ENCODE data around the gene CENPT.
"Not testable (repeated sequence)": the region's sequence is repeated elsewhere in the genome, so short reads cannot be mapped to it uniquely, and the experiment has no call there.

Gene CENPT

GRCh38 chr16:67837190-67837589 lies 10.3 kb downstream of the CENPT start:
- not testable (repeated sequence) for H3K9ac ChIP-seq (ENCODE audit: low read length in 2 of 2); H3K4me3 ChIP-seq (ENCODE audit: low read length in 2 of 2); H3K36me3 ChIP-seq (ENCODE audit: control insufficient read depth in 2 of 2, insufficient read depth in 2 of 2, low read length in 2 of 2); H3K27ac ChIP-seq (ENCODE audit: low read length); H3K9me3 ChIP-seq (ENCODE audit: control insufficient read depth in 2 of 2, low read length in 2 of 2); H3K27me3 ChIP-seq (ENCODE audit: control insufficient read depth in 1 of 2, insufficient read depth in 2 of 2, low read length in 2 of 2)
- peaks cover 25% of the 10 kb centered on the region for H3K4me1 ChIP-seq (ENCODE audit: control insufficient read depth, insufficient read depth, low read length)

DNA sequence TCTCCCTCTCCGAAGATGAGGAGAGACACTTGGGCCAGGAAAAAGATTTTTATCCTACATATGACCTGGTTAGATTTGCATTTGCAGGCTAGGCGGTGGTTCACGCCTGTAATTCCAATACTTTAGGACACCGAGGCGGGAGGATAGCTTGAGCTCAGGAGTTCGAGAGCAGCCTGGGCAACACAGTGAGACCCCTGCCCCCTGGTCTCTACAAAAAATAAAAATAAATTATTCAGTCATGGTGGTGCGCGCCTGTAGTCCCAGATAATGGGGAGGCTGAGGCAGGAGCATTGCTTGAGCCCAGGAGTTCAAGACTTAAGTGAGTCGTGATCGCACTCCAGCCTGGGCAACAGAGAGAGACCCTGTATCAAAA lies 13.3 kb downstream of the CENPT start:
- Histone ChIP-seq H3K4me1 (ENCODE audit: control insufficient read depth, insufficient read depth, low read length) (peaks cover 19% of the 10 kb centered on the region), H3K27me3 (ENCODE audit: control insufficient read depth in 1 of 2, insufficient read depth in 2 of 2, low read length in 2 of 2) (no peaks in the 10 kb centered on the region), H3K9ac (ENCODE audit: low read length in 2 of 2) (peak overlapping the region; percentile 90 to 94), H3K9me3 (ENCODE audit: control insufficient read depth in 2 of 2, low read length in 2 of 2) (no peaks in the 10 kb centered on the region), H3K4me3 (ENCODE audit: low read length in 2 of 2) (peak overlapping the region; percentile 86 to 88), H3K36me3 (ENCODE audit: control insufficient read depth in 2 of 2, insufficient read depth in 2 of 2, low read length in 2 of 2) (peaks cover 20 to 29% of the 10 kb centered on the region in 2 donors), H3K27ac (ENCODE audit: low read length) (peak overlapping the region; percentile 1)

DNA sequence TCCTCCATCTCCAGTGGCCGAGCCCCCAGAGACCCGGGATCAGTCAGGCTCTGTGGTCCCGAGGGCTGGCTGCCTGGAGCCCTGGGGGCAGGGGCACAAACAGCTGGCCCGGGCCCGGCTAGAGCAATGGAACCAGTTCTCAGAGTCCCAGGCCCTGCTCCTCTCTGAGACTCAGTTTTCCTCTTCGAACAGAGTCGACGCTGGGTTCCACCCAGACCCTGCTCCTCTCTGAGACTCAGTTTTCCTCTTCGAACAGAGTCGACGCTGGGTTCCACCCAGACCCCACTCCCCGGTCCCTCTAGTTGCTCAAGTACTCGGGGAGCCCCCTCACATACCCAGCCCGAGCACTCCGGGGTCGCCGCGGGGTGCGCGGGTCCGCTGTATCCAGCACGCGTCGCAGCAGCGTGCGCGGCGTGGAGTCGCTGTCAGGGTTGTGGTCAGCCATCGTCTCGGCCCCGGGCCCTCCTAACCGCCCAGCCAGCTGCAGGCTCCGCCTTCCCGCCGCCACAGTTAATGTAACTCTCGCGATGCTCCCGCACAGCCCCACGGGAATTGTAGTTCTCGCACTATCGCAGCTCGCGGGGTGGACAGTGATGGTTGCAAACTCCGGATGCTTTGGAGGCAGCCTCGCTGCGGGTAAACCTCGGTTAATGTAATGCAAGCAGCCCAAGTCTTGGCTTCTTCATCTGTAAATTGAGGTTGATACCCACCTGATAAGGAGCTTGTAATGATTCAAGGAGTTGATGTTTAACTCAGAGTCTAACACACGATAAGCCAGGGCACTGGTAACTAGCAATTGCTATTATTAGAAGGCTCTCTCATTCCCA lies 13.9 kb downstream of the CENPT start:
- H3K9ac ChIP-seq (ENCODE audit: low read length in 2 of 2): peak overlapping the region; percentile 90 to 94
- peak overlapping the region; percentile 86 to 88 for H3K4me3 ChIP-seq (ENCODE audit: low read length in 2 of 2)
- no peaks in the 10 kb centered on the region for H3K27me3 ChIP-seq (ENCODE audit: control insufficient read depth in 1 of 2, insufficient read depth in 2 of 2, low read length in 2 of 2)
- no peaks in the 10 kb centered on the region for H3K9me3 ChIP-seq (ENCODE audit: control insufficient read depth in 2 of 2, low read length in 2 of 2)
- peaks cover 23 to 35% of the 10 kb centered on the region in 2 donors for H3K36me3 ChIP-seq (ENCODE audit: control insufficient read depth in 2 of 2, insufficient read depth in 2 of 2, low read length in 2 of 2)
- peak overlapping the region; percentile 1 for H3K27ac ChIP-seq (ENCODE audit: low read length)
- peaks cover 19% of the 10 kb centered on the region for H3K4me1 ChIP-seq (ENCODE audit: control insufficient read depth, insufficient read depth, low read length)

- peaks cover 19% of the 10 kb centered on the region for H3K4me1 ChIP-seq (ENCODE audit: control insufficient read depth, insufficient read depth, low read length)
- H3K27ac ChIP-seq (ENCODE audit: low read length): peak overlapping the region; percentile 1
Measured at GRCh38 chr16:67833030-67833414, 14.5 kb downstream of the CENPT start.

GRCh38 chr16:67828651-67829050 lies 18.8 kb downstream of the CENPT start:
- H3K36me3 ChIP-seq (ENCODE audit: control insufficient read depth in 2 of 2, insufficient read depth in 2 of 2, low read length in 2 of 2): peaks cover 28 to 47% of the 10 kb centered on the region in 2 donors
- no peaks in the 10 kb centered on the region for H3K9me3 ChIP-seq (ENCODE audit: control insufficient read depth in 2 of 2, low read length in 2 of 2)
- no peaks in the 10 kb centered on the region for H3K27me3 ChIP-seq (ENCODE audit: control insufficient read depth in 1 of 2, insufficient read depth in 2 of 2, low read length in 2 of 2)
- H3K4me3 ChIP-seq (ENCODE audit: low read length in 2 of 2): no peak overlapping the region
- peaks cover 13% of the 10 kb centered on the region for H3K4me1 ChIP-seq (ENCODE audit: control insufficient read depth, insufficient read depth, low read length)
- H3K27ac ChIP-seq (ENCODE audit: low read length): no peak overlapping the region
- H3K9ac ChIP-seq (ENCODE audit: low read length in 2 of 2): no peak overlapping the region

More at GRCh38 chr16:67833030-67833414, 14.5 kb downstream of the CENPT start:
- Histone ChIP-seq H3K27me3 (ENCODE audit: control insufficient read depth in 1 of 2, insufficient read depth in 2 of 2, low read length in 2 of 2) (no peaks in the 10 kb centered on the region), H3K9ac (ENCODE audit: low read length in 2 of 2) (peak overlapping the region; percentile 90 to 94), H3K36me3 (ENCODE audit: control insufficient read depth in 2 of 2, insufficient read depth in 2 of 2, low read length in 2 of 2) (peaks cover 23 to 38% of the 10 kb centered on the region in 2 donors), H3K4me3 (ENCODE audit: low read length in 2 of 2) (peak overlapping the region; percentile 86 to 88), H3K9me3 (ENCODE audit: control insufficient read depth in 2 of 2, low read length in 2 of 2) (no peaks in the 10 kb centered on the region)

DNA sequence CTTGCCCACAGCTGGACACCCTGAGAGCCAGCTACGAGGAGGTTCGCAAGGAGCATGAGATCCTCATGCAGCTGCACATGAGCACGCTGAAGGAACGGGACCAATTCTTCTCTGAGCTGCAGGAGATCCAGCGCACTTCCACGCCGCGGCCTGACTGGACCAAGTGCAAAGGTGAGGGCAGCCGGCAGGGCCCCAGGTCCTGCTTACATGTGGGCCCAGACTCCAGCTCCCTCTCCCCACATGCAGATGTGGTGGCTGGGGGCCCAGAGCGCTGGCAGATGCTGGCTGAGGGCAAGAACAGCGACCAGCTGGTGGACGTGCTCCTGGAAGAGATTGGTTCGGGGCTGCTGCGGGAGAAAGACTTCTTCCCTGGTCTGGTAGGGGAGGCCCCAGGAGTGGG lies 21.6 kb downstream of the CENPT start:
- H3K36me3 ChIP-seq (ENCODE audit: control insufficient read depth in 2 of 2, insufficient read depth in 2 of 2, low read length in 2 of 2): peaks cover 21 to 33% of the 10 kb centered on the region in 2 donors
- no peak overlapping the region for H3K4me3 ChIP-seq (ENCODE audit: low read length in 2 of 2)
- H3K9ac ChIP-seq (ENCODE audit: low read length in 2 of 2): no peak overlapping the region
- H3K9me3 ChIP-seq (ENCODE audit: control insufficient read depth in 2 of 2, low read length in 2 of 2): no peaks in the 10 kb centered on the region
- no peaks in the 10 kb centered on the region for H3K27me3 ChIP-seq (ENCODE audit: control insufficient read depth in 1 of 2, insufficient read depth in 2 of 2, low read length in 2 of 2)
- H3K4me1 ChIP-seq (ENCODE audit: control insufficient read depth, insufficient read depth, low read length): no peaks in the 10 kb centered on the region
- H3K27ac ChIP-seq (ENCODE audit: low read length): no peak overlapping the region

DNA sequence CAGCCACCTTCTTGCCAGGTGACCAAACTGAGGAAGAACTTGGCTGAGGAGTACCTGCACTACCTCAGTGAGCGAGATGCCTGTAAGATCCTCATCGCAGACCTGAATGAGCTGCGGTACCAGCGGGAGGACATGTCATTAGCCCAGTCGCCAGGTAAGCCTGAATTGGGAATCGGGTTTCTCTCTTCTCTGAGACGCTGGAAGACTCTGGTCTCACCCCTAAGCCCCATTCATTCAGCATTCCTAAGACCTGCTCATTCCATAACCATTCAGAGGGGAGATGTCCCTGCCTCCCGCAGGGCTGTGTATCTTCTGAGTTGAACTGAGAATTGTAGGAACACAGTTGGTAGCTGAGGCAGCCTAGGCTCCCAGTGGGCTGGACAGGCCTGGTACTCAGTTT lies 22.4 kb downstream of the CENPT start:
- Histone ChIP-seq H3K4me3 (ENCODE audit: low read length in 2 of 2) (no peak overlapping the region), H3K27me3 (ENCODE audit: control insufficient read depth in 1 of 2, insufficient read depth in 2 of 2, low read length in 2 of 2) (no peaks in the 10 kb centered on the region), H3K27ac (ENCODE audit: low read length) (no peak overlapping the region), H3K9me3 (ENCODE audit: control insufficient read depth in 2 of 2, low read length in 2 of 2) (no peaks in the 10 kb centered on the region), H3K36me3 (ENCODE audit: control insufficient read depth in 2 of 2, insufficient read depth in 2 of 2, low read length in 2 of 2) (peaks cover 13 to 27% of the 10 kb centered on the region in 2 donors), H3K9ac (ENCODE audit: low read length in 2 of 2) (no peak overlapping the region), H3K4me1 (ENCODE audit: control insufficient read depth, insufficient read depth, low read length) (no peaks in the 10 kb centered on the region)

GRCh38 chr16:67822511-67822910 lies 25.0 kb downstream of the CENPT start:
- Histone ChIP-seq H3K27me3 (ENCODE audit: control insufficient read depth in 1 of 2, insufficient read depth in 2 of 2, low read length in 2 of 2) (no peaks in the 10 kb centered on the region), H3K4me1 (ENCODE audit: control insufficient read depth, insufficient read depth, low read length) (no peaks in the 10 kb centered on the region), H3K4me3 (ENCODE audit: low read length in 2 of 2) (no peak overlapping the region), H3K36me3 (ENCODE audit: control insufficient read depth in 2 of 2, insufficient read depth in 2 of 2, low read length in 2 of 2) (peaks cover 5 to 7% of the 10 kb centered on the region in 2 donors), H3K9ac (ENCODE audit: low read length in 2 of 2) (no peak overlapping the region), H3K9me3 (ENCODE audit: control insufficient read depth in 2 of 2, low read length in 2 of 2) (no peaks in the 10 kb centered on the region), H3K27ac (ENCODE audit: low read length) (no peak overlapping the region)

DNA sequence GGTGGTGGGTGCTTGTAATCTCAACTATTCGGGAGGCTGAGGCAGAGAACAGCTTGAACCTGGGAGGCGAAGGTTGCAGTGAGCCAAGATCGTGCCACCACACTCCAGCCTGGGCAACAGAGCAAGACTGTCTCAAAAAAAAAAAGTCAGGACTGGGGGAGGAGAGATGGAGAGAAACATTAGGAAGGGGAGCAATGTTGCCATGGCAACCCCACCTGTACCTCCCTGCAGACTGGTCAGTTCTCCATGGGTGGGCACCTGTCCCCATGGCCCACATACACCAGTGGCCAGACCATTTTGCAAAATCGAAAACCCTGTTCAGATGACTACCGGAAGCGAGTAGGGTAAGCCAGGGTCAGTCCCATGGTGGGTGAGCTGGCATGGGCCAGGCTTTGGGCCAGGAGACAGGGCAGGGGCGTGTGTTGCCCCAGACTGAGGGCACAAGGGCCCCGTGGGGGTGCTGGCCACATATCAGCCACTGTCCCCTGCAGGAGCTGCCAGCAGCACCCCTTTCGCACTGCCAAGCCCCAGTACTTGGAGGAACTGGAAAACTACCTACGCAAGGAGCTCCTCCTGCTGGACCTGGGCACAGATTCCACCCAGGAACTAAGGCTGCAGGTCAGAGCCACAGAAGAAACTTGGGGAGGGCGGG lies 26.8 kb downstream of the CENPT start:
- no peaks in the 10 kb centered on the region for H3K36me3 ChIP-seq (ENCODE audit: control insufficient read depth in 2 of 2, insufficient read depth in 2 of 2, low read length in 2 of 2)
- no peaks in the 10 kb centered on the region for H3K9me3 ChIP-seq (ENCODE audit: control insufficient read depth in 2 of 2, low read length in 2 of 2)
- H3K4me1 ChIP-seq (ENCODE audit: control insufficient read depth, insufficient read depth, low read length): no peaks in the 10 kb centered on the region
- H3K9ac ChIP-seq (ENCODE audit: low read length in 2 of 2): no peak overlapping the region
- H3K27ac ChIP-seq (ENCODE audit: low read length): no peak overlapping the region
- no peak overlapping the region for H3K4me3 ChIP-seq (ENCODE audit: low read length in 2 of 2)
- H3K27me3 ChIP-seq (ENCODE audit: control insufficient read depth in 1 of 2, insufficient read depth in 2 of 2, low read length in 2 of 2): no peaks in the 10 kb centered on the region

DNA sequence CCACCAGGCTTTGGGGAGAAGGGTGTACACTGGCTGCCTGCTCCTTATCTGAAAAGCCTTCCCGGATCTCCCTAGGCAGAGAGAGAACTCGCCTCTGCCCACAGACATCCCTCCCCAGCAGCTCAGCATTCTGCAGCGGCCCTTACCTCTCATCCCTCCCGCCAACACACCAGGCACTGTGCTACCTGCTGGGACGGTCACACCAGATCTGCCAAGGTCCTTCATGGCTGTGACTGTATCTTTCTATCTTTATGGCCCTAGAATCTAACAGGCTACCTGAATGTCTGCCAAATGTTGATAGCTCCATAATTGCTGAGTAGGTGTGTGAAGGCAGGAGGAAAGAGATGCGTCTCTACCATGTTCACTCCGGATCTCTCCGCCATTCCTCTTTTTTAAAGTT lies 32.9 kb downstream of the CENPT start:
- no peak overlapping the region for H3K9ac ChIP-seq (ENCODE audit: low read length in 2 of 2)
- no peaks in the 10 kb centered on the region for H3K36me3 ChIP-seq (ENCODE audit: control insufficient read depth in 2 of 2, insufficient read depth in 2 of 2, low read length in 2 of 2)
- no peak overlapping the region for H3K4me3 ChIP-seq (ENCODE audit: low read length in 2 of 2)

GRCh38 chr16:67811899-67812298 lies 35.6 kb downstream of the CENPT start:
- H3K4me3 ChIP-seq (ENCODE audit: low read length in 2 of 2): no peak overlapping the region
- peaks cover 7% of the 10 kb centered on the region for H3K4me1 ChIP-seq (ENCODE audit: control insufficient read depth, insufficient read depth, low read length)
- H3K27me3 ChIP-seq (ENCODE audit: control insufficient read depth in 1 of 2, insufficient read depth in 2 of 2, low read length in 2 of 2): no peaks in the 10 kb centered on the region
- H3K27ac ChIP-seq (ENCODE audit: low read length): no peak overlapping the region
- H3K9ac ChIP-seq (ENCODE audit: low read length in 2 of 2): no peak overlapping the region
- no peaks in the 10 kb centered on the region for H3K36me3 ChIP-seq (ENCODE audit: control insufficient read depth in 2 of 2, insufficient read depth in 2 of 2, low read length in 2 of 2)
- H3K9me3 ChIP-seq (ENCODE audit: control insufficient read depth in 2 of 2, low read length in 2 of 2): no peaks in the 10 kb centered on the region

More for the DNA sequence above, 32.9 kb downstream of the CENPT start:
- no peaks in the 10 kb centered on the region for H3K9me3 ChIP-seq (ENCODE audit: control insufficient read depth in 2 of 2, low read length in 2 of 2)
- H3K27me3 ChIP-seq (ENCODE audit: control insufficient read depth in 1 of 2, insufficient read depth in 2 of 2, low read length in 2 of 2): no peaks in the 10 kb centered on the region
- H3K4me1 ChIP-seq (ENCODE audit: control insufficient read depth, insufficient read depth, low read length): no peaks in the 10 kb centered on the region
- H3K27ac ChIP-seq (ENCODE audit: low read length): no peak overlapping the region

Data from stomach smooth muscle (tissue), 2 donors.